ENCODE results near the gene G6PC2. TPM values are rescaled to one million over a fixed set of nuclear protein-coding genes. Genes with fewer than 3 reads are reported as not detected.
A peak's percentile ranks its signal among the peaks of the same experiment; 100 is the strongest.
"Not testable (repeated sequence)": the region's sequence is repeated elsewhere in the genome, so short reads cannot be mapped to it uniquely, and the experiment has no call there.

The G6PC2 gene
- total RNA-seq, 1 donor from 2014 or later: not detected

GRCh38 chr2:168930242-168930641 is 29.2 kb downstream of the G6PC2 start:
- no peaks in the 10 kb centered on the region for H3K27me3 ChIP-seq
- H2AFZ ChIP-seq (replicated peaks): peak overlapping the region; percentile 65
- H3K9me3 ChIP-seq (ENCODE audit: low read depth): no peaks in the 10 kb centered on the region
- no peaks in the 10 kb centered on the region for H4K20me1 ChIP-seq (ENCODE audit: low read depth)
- no peak overlapping the region for H3K9ac ChIP-seq
- peaks cover 5% of the 10 kb centered on the region for H3K4me1 Mint-ChIP-seq
- no peak overlapping the region for H3K27ac Mint-ChIP-seq
- H3K4me3 Mint-ChIP-seq: no peak overlapping the region
- no peak overlapping the region for H3K4me3 ChIP-seq
- H3K27me3 Mint-ChIP-seq (ENCODE audit: insufficient read depth, low read depth): no peaks in the 10 kb centered on the region
- H3K4me1 ChIP-seq: no peaks in the 10 kb centered on the region
- TF ChIP-seq CTCF (IDR thresholded peaks at IDR 0.05) (no peak), EZH2 (IDR thresholded peaks at IDR 0.05) (no peak)
- no peaks in the 10 kb centered on the region for H3K36me3 Mint-ChIP-seq
- H3K36me3 ChIP-seq: no peaks in the 10 kb centered on the region
- no peaks in the 10 kb centered on the region for H3K79me2 ChIP-seq (ENCODE audit: low read depth)
- H3K27ac ChIP-seq: no peak overlapping the region
- no peak overlapping the region for H3K4me2 ChIP-seq
- H3K9me3 Mint-ChIP-seq: peaks cover 3% of the 10 kb centered on the region
- H3F3A ChIP-seq (ENCODE audit: low read depth): no peaks in the 10 kb centered on the region
- no peak for DNase-seq (ENCODE audit: low spot score)

- not testable (repeated sequence) for H3K27me3 Mint-ChIP-seq (ENCODE audit: insufficient read depth, low read depth); H3K4me1 ChIP-seq; H3K36me3 ChIP-seq; H3K79me2 ChIP-seq (ENCODE audit: low read depth); H2AFZ ChIP-seq (replicated peaks); H3F3A ChIP-seq (ENCODE audit: low read depth); DNase-seq (ENCODE audit: low spot score); H3K27ac ChIP-seq; H3K4me1 Mint-ChIP-seq; H3K9me3 Mint-ChIP-seq; H3K9ac ChIP-seq; H3K4me3 ChIP-seq; H3K36me3 Mint-ChIP-seq; H3K4me3 Mint-ChIP-seq; H3K4me2 ChIP-seq; H3K27ac Mint-ChIP-seq; H3K27me3 ChIP-seq; H3K9me3 ChIP-seq (ENCODE audit: low read depth); H4K20me1 ChIP-seq (ENCODE audit: low read depth)
Observed at GRCh38 chr2:168932174-168932573, 31.1 kb downstream of the G6PC2 start.

- Histone ChIP-seq H3K27ac (no peak overlapping the region), H3K36me3 (no peaks in the 10 kb centered on the region), H3K4me2 (no peak overlapping the region), H3F3A (ENCODE audit: low read depth) (no peaks in the 10 kb centered on the region), H3K4me1 (no peaks in the 10 kb centered on the region), H3K27me3 (no peaks in the 10 kb centered on the region), H3K9ac (no peak overlapping the region), H3K9me3 (ENCODE audit: low read depth) (no peaks in the 10 kb centered on the region), H4K20me1 (ENCODE audit: low read depth) (no peaks in the 10 kb centered on the region), H2AFZ (replicated peaks) (no peak overlapping the region), H3K79me2 (ENCODE audit: low read depth) (no peaks in the 10 kb centered on the region), H3K4me3 (no peak overlapping the region)
- Mint-ChIP-seq H3K4me3 (no peak overlapping the region), H3K9me3 (peaks cover 3% of the 10 kb centered on the region), H3K36me3 (no peaks in the 10 kb centered on the region), H3K4me1 (peaks cover 5% of the 10 kb centered on the region), H3K27ac (no peak overlapping the region), H3K27me3 (ENCODE audit: insufficient read depth, low read depth) (no peaks in the 10 kb centered on the region)
- no peak for DNase-seq (ENCODE audit: low spot score)
- TF ChIP-seq EZH2phosphoT487 (IDR thresholded peaks at IDR 0.05): no peak
- no peak for TF ChIP-seq EZH2 (IDR thresholded peaks at IDR 0.05)
- no peak for TF ChIP-seq CTCF (IDR thresholded peaks at IDR 0.05)
Observed at GRCh38 chr2:168934826-168935225, 33.7 kb downstream of the G6PC2 start.

- Histone ChIP-seq H3K4me2 (no peak overlapping the region), H4K20me1 (ENCODE audit: low read depth) (no peaks in the 10 kb centered on the region), H3K27ac (no peak overlapping the region), H3K9ac (no peak overlapping the region), H3K79me2 (ENCODE audit: low read depth) (no peaks in the 10 kb centered on the region), H3K4me1 (no peaks in the 10 kb centered on the region), H3F3A (ENCODE audit: low read depth) (no peaks in the 10 kb centered on the region), H3K36me3 (no peaks in the 10 kb centered on the region), H3K9me3 (ENCODE audit: low read depth) (no peaks in the 10 kb centered on the region), H2AFZ (replicated peaks) (no peak overlapping the region), H3K27me3 (no peaks in the 10 kb centered on the region), H3K4me3 (no peak overlapping the region)
- Mint-ChIP-seq H3K27me3 (ENCODE audit: insufficient read depth, low read depth) (no peaks in the 10 kb centered on the region), H3K27ac (no peak overlapping the region), H3K4me3 (no peak overlapping the region), H3K36me3 (no peaks in the 10 kb centered on the region), H3K4me1 (peaks cover 5% of the 10 kb centered on the region), H3K9me3 (peaks cover 3% of the 10 kb centered on the region)
- TF ChIP-seq CTCF (IDR thresholded peaks at IDR 0.05) (no peak), EZH2 (IDR thresholded peaks at IDR 0.05) (no peak)
- no peak for DNase-seq (ENCODE audit: low spot score)
Observed at GRCh38 chr2:168935810-168936581, 34.9 kb downstream of the G6PC2 start.
